H9 (cell line): Measurements from ENCODE around the gene PLEKHA5. TPM values are rescaled to one million over a fixed set of nuclear protein-coding genes. Genes with fewer than 3 reads are reported as not detected.
A peak's percentile ranks its signal among the peaks of the same experiment; 100 is the strongest.
"Not testable (repeated sequence)": the region's sequence is repeated elsewhere in the genome, so short reads cannot be mapped to it uniquely, and the experiment has no call there.

Experiments
- DNase-seq: peaks from one replicate; pipeline ENCODE4 v3.0.0-alpha.2; 2017
- H2AFZ ChIP-seq: one replicate; pipeline ENCODE4 v1.6.1; 2013; ENCODE audit warnings: mild to moderate bottlenecking, low read length, control low read depth, moderate library complexity
- H2AK5ac ChIP-seq: 2 replicates; pipeline ENCODE4 v1.6.1; 2013; ENCODE audit warnings: low read length, control low read depth, mixed read lengths; ENCODE audit not compliant: insufficient read length
- H2BK120ac ChIP-seq: one replicate; pipeline ENCODE4 v1.6.1; 2013; ENCODE audit warnings: low read depth, mild to moderate bottlenecking, low read length, control low read depth, inconsistent platforms; ENCODE audit not compliant: poor library complexity, severe bottlenecking
- H2BK12ac ChIP-seq: 2 replicates; pipeline ENCODE4 v1.6.1; 2013; ENCODE audit warnings: low read length, control low read depth, mixed read lengths, low read depth; ENCODE audit not compliant: insufficient read length
- H2BK15ac ChIP-seq: 2 replicates; pipeline ENCODE4 v1.6.1; 2013; ENCODE audit warnings: low read depth, low read length, control low read depth
- H2BK20ac ChIP-seq: one replicate; pipeline ENCODE4 v1.6.1; 2013; ENCODE audit warnings: low read depth, mild to moderate bottlenecking, low read length, control low read depth, inconsistent platforms; ENCODE audit not compliant: poor library complexity, severe bottlenecking
- H2BK5ac ChIP-seq: 2 replicates; pipeline ENCODE4 v1.6.1; 2013; ENCODE audit warnings: low read length, control low read depth, mixed read lengths; ENCODE audit not compliant: insufficient read length
- H3K14ac ChIP-seq: 2 replicates; pipeline ENCODE4 v1.6.1; 2013; ENCODE audit warnings: low read length, control low read depth; ENCODE audit not compliant: insufficient read depth
- H3K18ac ChIP-seq: 2 replicates; pipeline ENCODE4 v1.6.1; 2013; ENCODE audit warnings: low read depth, mild to moderate bottlenecking, mixed read lengths, low read length, control low read depth; ENCODE audit not compliant: insufficient read length
- H3K23ac ChIP-seq: 2 replicates; pipeline ENCODE4 v1.6.1; 2013; ENCODE audit warnings: low read length, control low read depth, mixed read lengths, low read depth; ENCODE audit not compliant: insufficient read length
- H3K23me2 ChIP-seq: 2 replicates; pipeline ENCODE4 v1.6.1; 2013; ENCODE audit warnings: low read depth, mild to moderate bottlenecking, mixed read lengths, low read length, control low read depth; ENCODE audit not compliant: insufficient read length, poor library complexity, severe bottlenecking
- H3K27ac ChIP-seq: 2 replicates; pipeline ENCODE4 v1.5.1; 2013; ENCODE audit warnings: low read length, control low read depth, mixed read lengths, low read depth; ENCODE audit not compliant: insufficient read length
- H3K27me3 ChIP-seq: 2 replicates; pipeline ENCODE4 v1.6.1; 2013; ENCODE audit warnings: low read length, control low read depth, inconsistent platforms; ENCODE audit not compliant: insufficient read depth
- H3K4ac ChIP-seq: 2 replicates; pipeline ENCODE4 v1.6.1; 2013; ENCODE audit warnings: low read depth, mild to moderate bottlenecking, control low read depth, inconsistent platforms, low read length, moderate library complexity
- H3K4me1 ChIP-seq: 2 replicates; pipeline ENCODE4 v1.6.1; 2013; ENCODE audit warnings: low read length, control low read depth, inconsistent platforms; ENCODE audit not compliant: insufficient read depth
- H3K4me2 ChIP-seq: 2 replicates; pipeline ENCODE4 v1.6.1; 2013; ENCODE audit warnings: low read length, control low read depth, mixed read lengths; ENCODE audit not compliant: insufficient read length, insufficient read depth
- H3K56ac ChIP-seq: 2 replicates; pipeline ENCODE4 v1.6.1; 2013; ENCODE audit warnings: low read depth, mild to moderate bottlenecking, mixed read lengths, low read length, control low read depth; ENCODE audit not compliant: insufficient read length
- H3K79me1 ChIP-seq: 2 replicates; pipeline ENCODE4 v1.6.1; 2013; ENCODE audit warnings: low read depth, mild to moderate bottlenecking, moderate library complexity, low read length, control low read depth, inconsistent platforms; ENCODE audit not compliant: insufficient read depth, poor library complexity, severe bottlenecking
- H3K79me2 ChIP-seq: 2 replicates; pipeline ENCODE4 v1.6.1; 2013; ENCODE audit warnings: low read length, control low read depth, inconsistent platforms; ENCODE audit not compliant: insufficient read depth
- H3K9ac ChIP-seq: 2 replicates; pipeline ENCODE4 v1.6.1; 2013; ENCODE audit warnings: low read length, control low read depth, mixed read lengths; ENCODE audit not compliant: insufficient read length; ENCODE audit errors: extremely low read depth
- H3K9me3 ChIP-seq: one replicate; pipeline ENCODE4 v1.6.1; 2013; ENCODE audit warnings: low read depth, low read length, inconsistent platforms; ENCODE audit not compliant: control insufficient read depth
- H3T11ph ChIP-seq: one replicate; pipeline ENCODE4 v1.6.1; 2013; ENCODE audit warnings: mild to moderate bottlenecking, low read length, control low read depth, inconsistent platforms
- H4K20me1 ChIP-seq: one replicate; pipeline ENCODE4 v1.6.1; 2013; ENCODE audit not compliant: control insufficient read depth, insufficient read length, insufficient read depth
- H4K5ac ChIP-seq: 2 replicates; pipeline ENCODE4 v1.6.1; 2013; ENCODE audit warnings: low read depth, mild to moderate bottlenecking, mixed read lengths, low read length, control low read depth; ENCODE audit not compliant: insufficient read length
- H4K8ac ChIP-seq: replicated peaks from 2 replicates; pipeline ENCODE4 v1.6.1; 2013; ENCODE audit warnings: low read length, control low read depth, mixed read lengths, low read depth; ENCODE audit not compliant: insufficient read length
- H4K91ac ChIP-seq: 2 replicates; pipeline ENCODE4 v1.6.1; 2013; ENCODE audit warnings: low read depth, mild to moderate bottlenecking, moderate library complexity, mixed read lengths, low read length, control low read depth; ENCODE audit not compliant: insufficient read length
- H3K27ac Mint-ChIP-seq, 3 experiments: 2 replicates in 2 of 3; 3 replicates in 1 of 3; pipeline ENCODE4 v1.8.0; 2020 to 2021; ENCODE audit warnings: mixed read lengths in 3 of 3, mild to moderate bottlenecking in 1 of 3, moderate library complexity in 1 of 3
- H3K27me3 Mint-ChIP-seq: 2 replicates; pipeline ENCODE4 v1.8.0; 2021; ENCODE audit warnings: low read depth, mild to moderate bottlenecking, moderate library complexity, mixed read lengths
- H3K36me3 Mint-ChIP-seq, 3 experiments: 2 replicates in 2 of 3; 3 replicates in 1 of 3; pipeline ENCODE4 v1.8.0; 2020 to 2021; ENCODE audit warnings: low read depth in 3 of 3, mixed read lengths in 3 of 3; ENCODE audit not compliant: insufficient read depth in 1 of 3
- H3K4me1 Mint-ChIP-seq, 2 experiments: 2 replicates each; pipeline ENCODE4 v1.8.0; 2020; ENCODE audit warnings: mixed read lengths in 2 of 2
- H3K4me3 Mint-ChIP-seq, 2 experiments: 2 replicates in 1 of 2; 3 replicates in 1 of 2; pipeline ENCODE4 v1.8.0; 2020 to 2021; ENCODE audit warnings: mild to moderate bottlenecking in 2 of 2, mixed read lengths in 2 of 2, moderate library complexity in 1 of 2
- H3K9me3 Mint-ChIP-seq, 2 experiments: 2 replicates in 1 of 2; 3 replicates in 1 of 2; pipeline ENCODE4 v1.8.0; 2020; ENCODE audit warnings: mild to moderate bottlenecking in 2 of 2, mixed read lengths in 2 of 2, moderate library complexity in 1 of 2
- CTCF ChIP-seq: fragments of 200-600 bp; sonication (generic); conservative IDR thresholded peaks from 3 replicates; pipeline ENCODE4 v1.8.0; 2021; ENCODE audit warnings: antibody characterized with exemption, mild to moderate bottlenecking
- WGBS: extraction: QIAGEN DNeasy Blood & Tissue Kit; methylation state at CpG from one replicate; pipeline ENCODE4 v1.1.7; 2013; ENCODE audit warnings: missing lambda C conversion rate, low lambda C conversion rate, mixed read lengths; ENCODE audit not compliant: insufficient read length; ENCODE audit errors: extremely low coverage; 5-methylcytosine and 5-hydroxymethylcytosine counted together
- total RNA-seq: library from RNA; stranded (reverse); gene quantifications from 2 replicates; pipeline ENCODE4 v1.2.1, GENCODE V29; 2021

The PLEKHA5 gene
- total RNA-seq, 1 experiment from 2014 or later, result 86.7 TPM

- Histone ChIP-seq H3T11ph (no peak overlapping the region), H3K18ac (no peak overlapping the region), H3K79me2 (no peaks in the 10 kb centered on the region), H3K14ac (no peak overlapping the region), H3K79me1 (no peaks in the 10 kb centered on the region), H2AFZ (no peak overlapping the region), H2BK5ac (no peak overlapping the region), H2BK20ac (no peak overlapping the region), H4K20me1 (no peaks in the 10 kb centered on the region), H3K4me1 (no peaks in the 10 kb centered on the region), H3K9ac (no peak overlapping the region), H3K4ac (no peak overlapping the region), H3K56ac (no peak overlapping the region), H3K23ac (no peak overlapping the region), H3K4me2 (no peak overlapping the region), H2BK120ac (no peak overlapping the region), H2BK12ac (no peak overlapping the region), H2BK15ac (no peak overlapping the region), H2AK5ac (no peak overlapping the region), H3K27ac (no peak overlapping the region), H4K8ac (no peak overlapping the region), H4K5ac (no peak overlapping the region), H4K91ac (no peak overlapping the region), H3K27me3 (no peaks in the 10 kb centered on the region; the same call in 1 of the 2 replicates), H3K9me3 (no peaks in the 10 kb centered on the region), H3K23me2 (no peaks in the 10 kb centered on the region)
- TF ChIP-seq CTCF, result no peak
- H3K4me3 Mint-ChIP-seq, result no peak overlapping the region
- no peaks in the 10 kb centered on the region for H3K27me3 Mint-ChIP-seq
- 0 out of 7 replicates have a peak overlapping the region, but pooled peaks of 1 of the 3 experiments have one; percentile 20 for H3K27ac Mint-ChIP-seq
- peaks cover 0 to 5% (median 0%) of the 10 kb centered on the region in 3 experiments; a peak in 2 of 7 replicates for H3K36me3 Mint-ChIP-seq
- no CpG with 5 or more reads among the region's 6 CpGs for WGBS
- no peak for DNase-seq
- H3K9me3 Mint-ChIP-seq, result no peaks in the 10 kb centered on the region
- peaks cover 10 to 18% of the 10 kb centered on the region in 2 experiments; a peak in 3 of 4 replicates for H3K4me1 Mint-ChIP-seq
Measured at GRCh38 chr12:19398376-19399363, 269.1 kb downstream of the PLEKHA5 start.

- not testable (repeated sequence) for H2BK12ac ChIP-seq, H3K79me2 ChIP-seq, H3K18ac ChIP-seq, H3K4me2 ChIP-seq, H3K4ac ChIP-seq, H4K8ac ChIP-seq, H2AFZ ChIP-seq, H3K9ac ChIP-seq, H2BK5ac ChIP-seq, H3K9me3 Mint-ChIP-seq, H3K56ac ChIP-seq, H3K14ac ChIP-seq, H2BK15ac ChIP-seq, H2BK120ac ChIP-seq, H3K27me3 ChIP-seq, H4K5ac ChIP-seq, H3T11ph ChIP-seq, H3K79me1 ChIP-seq, H3K36me3 Mint-ChIP-seq, DNase-seq, H4K91ac ChIP-seq, H3K27ac ChIP-seq, H2AK5ac ChIP-seq, H3K23me2 ChIP-seq, H3K4me3 Mint-ChIP-seq, H3K4me1 ChIP-seq, H2BK20ac ChIP-seq, H4K20me1 ChIP-seq, H3K23ac ChIP-seq, H3K9me3 ChIP-seq, H3K27me3 Mint-ChIP-seq
- no CpG with 5 or more reads among the region's 9 CpGs for WGBS
- peaks cover 10 to 25% of the 10 kb centered on the region in 2 experiments; a peak in 3 of 4 replicates for H3K4me1 Mint-ChIP-seq
- H3K27ac Mint-ChIP-seq, result peak overlapping the region in 2 of 3 experiments; percentile 24 to 73; a peak in 4 of 7 replicates
Measured at GRCh38 chr12:19400649-19401285, 271.2 kb downstream of the PLEKHA5 start.
